ENCODE measurements around the gene KAT2A. TPM values are rescaled to one million over a fixed set of nuclear protein-coding genes. Genes with fewer than 3 reads are reported as not detected.
A peak's percentile ranks its signal among the peaks of the same experiment; 100 is the strongest.

Gene KAT2A
- total RNA-seq, 1 experiment from 2014 or later = 43.5 TPM

- Histone ChIP-seq H2AK5ac (ENCODE audit: insufficient read length, low read length) (no peak overlapping the region), H2BK15ac (ENCODE audit: low read depth, low read length) (no peak overlapping the region), H4K8ac (replicated peaks; ENCODE audit: insufficient read length, low read depth, low read length) (no peak overlapping the region), H3K79me2 (ENCODE audit: insufficient read depth, low read length) (no peaks in the 10 kb centered on the region), H3K27me3 (ENCODE audit: insufficient read depth, low read length) (no peaks in the 10 kb centered on the region), H4K20me1 (ENCODE audit: control insufficient read depth, insufficient read depth, insufficient read length) (no peaks in the 10 kb centered on the region), H2BK120ac (ENCODE audit: low read depth, low read length, poor library complexity, severe bottlenecking) (no peak overlapping the region), H3K4ac (ENCODE audit: low read depth, low read length) (no peak overlapping the region), H3K9me3 (ENCODE audit: control insufficient read depth, low read depth, low read length) (no peaks in the 10 kb centered on the region), H3K79me1 (ENCODE audit: insufficient read depth, low read depth, low read length, poor library complexity, severe bottlenecking) (no peaks in the 10 kb centered on the region), H3K4me1 (ENCODE audit: insufficient read depth, low read length) (no peaks in the 10 kb centered on the region), H3K23ac (ENCODE audit: insufficient read length, low read depth, low read length) (no peak overlapping the region), H2BK5ac (ENCODE audit: insufficient read length, low read length) (no peak overlapping the region), H3K9ac (ENCODE audit: extremely low read depth, insufficient read length, low read length) (no peak overlapping the region), H3K18ac (ENCODE audit: insufficient read length, low read depth, low read length) (no peak overlapping the region), H3K23me2 (ENCODE audit: insufficient read length, low read depth, low read length, poor library complexity, severe bottlenecking) (no peaks in the 10 kb centered on the region), H2BK20ac (ENCODE audit: low read depth, low read length, poor library complexity, severe bottlenecking) (no peak overlapping the region), H3K14ac (ENCODE audit: insufficient read depth, low read length) (no peak overlapping the region), H4K91ac (ENCODE audit: insufficient read length, low read depth, low read length) (no peak overlapping the region), H3T11ph (ENCODE audit: low read length) (no peak overlapping the region), H4K5ac (ENCODE audit: insufficient read length, low read depth, low read length) (no peak overlapping the region), H2AFZ (ENCODE audit: low read length) (no peak overlapping the region), H3K56ac (ENCODE audit: insufficient read length, low read depth, low read length) (no peak overlapping the region), H3K27ac (ENCODE audit: insufficient read length, low read depth, low read length) (no peak overlapping the region), H2BK12ac (ENCODE audit: insufficient read length, low read depth, low read length) (no peak overlapping the region), H3K4me2 (ENCODE audit: insufficient read depth, insufficient read length, low read length) (peak overlapping the region; percentile 41)
- Mint-ChIP-seq H3K36me3 (ENCODE audit: insufficient read depth in 1 of 3, low read depth in 3 of 3) (peaks cover 8 to 48% (median 43%) of the 10 kb centered on the region in 3 experiments; a peak in 6 of 7 replicates), H3K4me1 (peaks cover 22 to 32% of the 10 kb centered on the region in 2 experiments), H3K4me3 (peak overlapping the region; percentile 60 to 80), H3K27ac (no peak overlapping the region; a peak in 1 of 7 replicates), H3K27me3 (ENCODE audit: low read depth) (no peaks in the 10 kb centered on the region), H3K9me3 (no peaks in the 10 kb centered on the region)
- no peak for TF ChIP-seq CTCF (conservative IDR thresholded peaks at IDR 0.05)
- WGBS (ENCODE audit: extremely low coverage, insufficient read length, low lambda C conversion rate) = no CpG with 5 or more reads among the region's 7 CpGs
- no peak for DNase-seq
Measured at GRCh38 chr17:42120161-42120769, 902 bp downstream of the KAT2A start.
